GM18858 (cell line): ENCODE measurements around the gene TMTC1.
"Not testable (repeated sequence)": the region's sequence is repeated elsewhere in the genome, so short reads cannot be mapped to it uniquely, and the experiment has no call there.

Experiments used
- ATAC-seq: cut with Tn5 transposase; IDR thresholded peaks from one replicate; pipeline ENCODE4 v1.9.1; 2021; ENCODE audit not compliant: unreplicated experiment

The TMTC1 gene

DNA sequence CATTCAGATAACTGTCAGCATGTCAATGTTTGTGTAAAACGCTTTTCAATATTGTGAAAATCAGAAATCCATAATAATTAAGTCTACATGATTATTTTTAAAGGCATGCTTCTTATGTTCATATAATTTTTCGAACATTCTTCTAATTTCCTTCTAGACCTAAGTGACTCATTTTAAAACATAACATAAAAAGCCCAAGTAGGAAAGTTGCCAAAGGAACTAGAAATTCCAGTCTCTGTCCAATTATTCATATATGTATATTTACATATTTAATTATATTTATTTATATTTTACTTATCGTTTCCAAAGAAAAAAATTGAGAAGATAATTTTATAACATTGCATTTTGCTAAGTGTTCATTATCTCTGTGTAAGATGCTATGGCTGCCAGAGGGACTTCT lies 110.4 kb downstream of the TMTC1 start:
- no peak for ATAC-seq

GRCh38 chr12:29672580-29672979 lies 111.2 kb downstream of the TMTC1 start:
- no peak for ATAC-seq

DNA sequence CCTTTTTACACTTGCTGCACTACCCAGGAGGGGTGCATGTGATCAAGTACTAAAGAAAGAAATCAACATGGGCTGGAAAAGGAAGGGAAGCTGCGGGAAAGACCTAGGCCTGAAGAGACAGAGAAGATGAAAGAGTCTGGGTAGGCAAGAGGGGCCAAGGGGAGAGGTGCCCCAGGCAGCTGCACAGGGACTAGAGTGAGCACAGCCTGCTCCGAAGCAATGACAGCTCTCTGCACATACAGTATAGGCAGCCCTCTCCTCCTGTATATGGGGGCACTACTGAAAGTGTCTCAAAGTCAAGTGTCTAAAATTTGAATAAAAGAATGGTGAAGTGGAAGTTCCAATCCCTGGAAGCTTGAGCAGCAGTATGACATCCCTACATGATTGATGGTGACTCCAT lies 112.0 kb downstream of the TMTC1 start:
- no peak for ATAC-seq

- no peak for ATAC-seq
Observed at GRCh38 chr12:29667011-29667410, 116.7 kb downstream of the TMTC1 start.

- no peak for ATAC-seq
Observed at GRCh38 chr12:29665107-29665506, 118.6 kb downstream of the TMTC1 start.

GRCh38 chr12:29662734-29663323 lies 120.9 kb downstream of the TMTC1 start:
- no peak for ATAC-seq

DNA sequence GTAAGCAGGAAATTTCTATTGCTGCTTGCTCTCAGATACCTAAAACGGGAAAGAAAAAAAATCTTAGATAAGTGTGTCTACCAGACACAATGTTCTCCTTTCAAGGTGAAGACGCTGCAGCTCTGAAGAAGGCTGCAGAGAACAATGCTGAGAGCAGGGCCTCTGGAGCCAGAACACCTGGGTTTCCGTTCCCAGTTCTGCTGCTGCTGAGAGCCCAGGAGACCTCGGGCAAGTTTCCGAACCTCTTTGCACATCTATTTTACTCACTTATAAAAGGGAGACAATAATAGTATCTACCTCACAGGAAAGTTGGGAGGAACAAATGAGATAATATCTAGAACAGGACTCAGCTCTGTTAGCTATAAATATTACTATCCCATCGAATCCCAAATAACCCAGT lies 122.9 kb downstream of the TMTC1 start:
- no peak for ATAC-seq

DNA sequence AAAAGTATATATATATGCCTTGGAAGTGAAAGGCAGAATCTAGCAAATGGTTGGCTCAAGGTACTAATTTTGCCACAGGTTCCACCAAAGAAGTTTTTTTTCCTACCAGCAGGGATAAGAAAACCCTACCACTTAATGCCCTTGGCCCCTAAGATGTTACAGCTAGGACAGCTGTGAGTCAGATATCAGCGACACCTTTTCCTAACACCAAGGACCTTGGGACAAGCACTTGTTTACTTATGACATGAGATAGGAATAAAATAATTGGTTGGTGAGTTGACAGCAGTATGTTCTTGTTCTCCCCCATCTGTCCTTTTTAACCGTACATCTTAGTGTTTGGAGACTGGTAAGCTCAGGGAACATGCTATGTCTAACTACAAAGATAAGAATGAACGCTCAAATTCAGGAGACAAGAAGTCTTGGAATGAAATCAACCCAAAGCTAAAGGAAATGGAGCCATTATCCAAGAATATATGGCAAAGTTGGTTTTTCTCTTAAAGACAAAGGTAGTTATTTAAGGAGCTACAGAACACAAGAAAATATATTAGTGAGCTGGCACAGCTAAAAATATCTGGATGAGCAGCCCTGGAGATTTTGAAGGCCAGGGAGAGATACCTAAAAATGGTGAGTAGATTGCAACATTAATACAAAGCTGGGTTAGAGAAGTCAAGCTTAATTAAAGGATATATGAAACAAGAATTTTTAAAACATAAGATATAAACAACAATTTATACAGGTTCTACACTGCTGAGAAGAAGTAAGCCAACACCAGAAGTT lies 126.8 kb downstream of the TMTC1 start:
- ATAC-seq = no peak

DNA sequence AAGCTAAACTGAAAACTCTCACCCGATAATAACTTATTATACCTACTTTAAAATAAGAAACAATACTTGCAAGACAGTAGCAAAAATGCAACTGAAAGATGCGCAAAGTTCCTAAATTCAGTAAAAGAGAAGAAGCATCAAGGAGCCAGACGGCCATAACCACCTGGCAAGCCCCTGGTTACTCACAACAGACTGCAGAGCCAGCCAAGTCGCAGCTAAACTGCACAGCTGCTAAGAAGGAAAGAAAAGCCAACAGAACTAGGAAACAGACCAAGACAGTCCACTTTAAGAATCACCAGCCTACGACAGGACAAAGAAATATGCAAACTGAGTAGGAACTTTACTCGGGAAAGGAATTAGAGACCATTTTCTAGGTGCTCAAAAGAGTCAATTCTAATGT lies 127.9 kb downstream of the TMTC1 start:
- ATAC-seq = no peak

DNA sequence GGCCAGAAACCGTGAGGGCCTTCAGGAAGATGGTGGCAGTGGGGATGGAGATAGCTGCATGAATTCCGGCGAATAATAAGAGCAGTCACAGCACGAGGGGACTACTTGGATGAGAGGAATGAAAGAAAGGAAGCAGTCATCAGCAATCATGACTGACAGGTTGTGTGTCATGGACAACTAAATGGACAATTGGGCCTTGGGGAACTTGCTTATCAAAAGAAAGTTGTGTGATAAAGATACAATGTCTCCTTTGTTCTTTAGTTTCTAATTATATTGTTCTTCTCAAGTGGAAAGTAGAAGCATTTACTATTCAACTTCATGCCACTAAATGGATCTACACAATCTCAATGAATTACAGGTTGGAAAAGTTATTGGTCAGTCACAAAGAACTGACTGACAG lies 130.5 kb downstream of the TMTC1 start:
- ATAC-seq = no peak

DNA sequence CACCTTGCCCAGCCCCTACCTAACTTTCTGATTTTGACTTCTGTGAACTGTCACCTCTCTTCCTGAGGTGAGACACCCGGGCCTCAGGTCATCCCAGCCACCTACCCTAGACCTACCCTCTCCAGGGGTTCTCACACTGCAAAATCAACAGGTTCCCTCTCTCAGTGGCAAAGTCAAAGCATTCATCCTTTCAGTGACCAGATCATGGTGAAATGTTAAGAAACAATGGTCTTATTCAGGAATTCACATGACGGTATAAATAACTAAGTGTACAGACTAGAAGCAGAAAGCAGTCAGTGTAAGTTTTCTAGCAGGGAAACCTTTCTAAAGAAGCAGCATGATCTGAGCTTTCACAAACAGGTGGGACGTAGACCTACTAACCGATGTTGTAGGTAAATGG lies 133.4 kb downstream of the TMTC1 start:
- no peak for ATAC-seq

GRCh38 chr12:29649722-29650121 lies 134.0 kb downstream of the TMTC1 start:
- no peak for ATAC-seq

DNA sequence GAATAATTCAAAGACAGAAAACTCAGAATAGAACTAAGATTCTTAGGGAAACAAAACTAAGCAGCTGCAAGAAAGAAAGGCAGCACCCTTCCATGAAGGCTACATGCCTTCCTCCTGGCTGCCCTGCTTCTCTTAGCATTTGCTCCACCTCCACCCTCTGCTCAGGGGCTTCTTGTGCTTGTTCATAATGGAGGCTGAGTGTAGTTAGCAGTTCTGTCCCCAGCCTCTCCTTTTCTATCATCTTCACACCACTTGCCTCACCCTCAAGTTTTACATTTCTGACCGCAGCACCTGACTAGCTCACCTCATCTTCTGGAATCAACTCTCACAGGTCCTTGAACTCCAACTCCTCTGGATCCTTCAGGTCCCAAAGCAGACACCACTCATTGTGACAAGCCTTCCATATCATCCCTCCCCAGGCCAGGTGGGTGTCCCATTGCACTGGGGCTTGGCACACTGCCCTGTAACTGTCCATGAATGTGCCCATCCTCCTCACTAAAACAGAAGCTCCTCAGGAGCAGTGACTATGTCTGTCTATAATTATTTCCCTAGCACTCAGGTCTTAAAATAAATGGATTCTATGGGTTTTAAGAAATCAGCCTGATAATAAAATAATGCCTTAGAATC lies 139.1 kb downstream of the TMTC1 start:
- no peak for ATAC-seq

DNA sequence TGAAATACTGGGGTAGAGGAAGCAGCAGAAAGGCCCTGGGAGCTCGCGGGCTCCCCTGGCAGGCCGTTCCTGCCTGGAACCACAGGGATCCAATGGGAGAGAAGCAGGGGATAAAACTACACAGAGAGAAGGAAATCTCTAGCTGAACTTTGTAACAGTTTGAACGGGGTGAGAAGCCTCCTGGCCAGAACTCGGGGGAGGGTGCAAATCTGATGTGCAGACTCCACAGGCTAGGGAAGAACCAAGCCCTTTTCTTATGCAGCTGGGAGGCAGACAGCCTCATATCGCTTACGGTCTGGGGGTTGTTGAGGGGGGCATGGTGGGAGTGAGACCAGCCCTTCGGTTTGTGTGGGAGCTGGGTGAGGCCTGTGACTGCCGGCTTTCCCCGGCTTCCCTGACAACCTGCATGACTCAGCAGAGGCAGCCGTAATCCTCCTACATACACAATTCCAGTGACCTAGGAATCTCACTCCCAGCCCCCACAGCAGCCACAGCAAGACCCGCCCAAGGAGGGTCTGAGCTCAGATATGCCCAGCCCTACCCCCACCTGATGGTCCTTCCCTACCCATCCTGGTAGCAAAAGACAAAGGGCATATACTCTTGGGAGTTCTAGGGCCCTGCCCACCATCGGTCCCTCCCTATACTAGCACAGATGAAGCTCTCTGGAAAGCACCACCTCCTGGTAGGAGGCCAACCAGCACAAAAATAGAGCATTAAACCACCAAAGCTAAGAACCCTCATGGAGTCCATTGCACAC lies 143.0 kb downstream of the TMTC1 start:
- no peak for ATAC-seq

- no peak for ATAC-seq
Observed at GRCh38 chr12:29639893-29640495, 143.7 kb downstream of the TMTC1 start.

- no peak for ATAC-seq
Observed at GRCh38 chr12:29638528-29638927, 145.2 kb downstream of the TMTC1 start.

DNA sequence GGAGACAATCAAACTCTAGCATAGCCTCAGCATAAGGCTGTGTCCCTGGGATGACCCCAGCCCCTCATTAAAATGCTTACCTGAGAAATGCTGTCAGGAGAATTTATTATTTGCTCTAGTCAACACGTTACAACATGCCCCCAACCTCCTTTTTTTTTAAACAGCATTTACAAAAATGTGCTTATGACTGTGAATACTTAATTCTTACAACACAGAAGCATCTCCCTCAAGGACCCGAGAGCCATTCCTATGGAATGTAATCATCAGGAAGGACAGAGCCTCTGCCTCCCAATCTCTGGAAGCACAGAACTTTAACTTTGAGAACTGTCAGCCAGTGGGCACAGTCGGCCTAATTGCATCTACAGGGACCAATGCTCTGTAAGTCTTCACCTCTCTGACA lies 149.7 kb downstream of the TMTC1 start:
- no peak for ATAC-seq

- ATAC-seq = not testable (repeated sequence)
Observed at GRCh38 chr12:29630164-29630563, 153.6 kb downstream of the TMTC1 start.

DNA sequence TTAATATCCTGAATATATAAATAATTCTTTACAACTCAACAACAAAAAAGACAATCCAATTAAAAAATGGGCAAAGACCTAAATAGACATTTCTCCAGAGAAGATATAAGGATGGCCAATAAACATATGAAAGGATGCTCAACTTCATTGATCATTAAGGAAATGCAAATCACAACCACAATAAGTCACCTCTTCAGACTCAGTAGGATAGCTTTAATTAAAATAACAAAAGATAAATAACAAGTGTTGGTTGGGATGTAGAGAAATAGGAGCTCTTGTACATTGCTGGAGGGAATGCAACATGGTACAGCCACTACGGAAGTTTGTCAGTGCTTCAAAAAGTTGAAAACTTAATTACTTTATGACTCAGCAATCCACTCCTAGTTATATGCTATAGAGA lies 156.5 kb downstream of the TMTC1 start:
- no peak for ATAC-seq

DNA sequence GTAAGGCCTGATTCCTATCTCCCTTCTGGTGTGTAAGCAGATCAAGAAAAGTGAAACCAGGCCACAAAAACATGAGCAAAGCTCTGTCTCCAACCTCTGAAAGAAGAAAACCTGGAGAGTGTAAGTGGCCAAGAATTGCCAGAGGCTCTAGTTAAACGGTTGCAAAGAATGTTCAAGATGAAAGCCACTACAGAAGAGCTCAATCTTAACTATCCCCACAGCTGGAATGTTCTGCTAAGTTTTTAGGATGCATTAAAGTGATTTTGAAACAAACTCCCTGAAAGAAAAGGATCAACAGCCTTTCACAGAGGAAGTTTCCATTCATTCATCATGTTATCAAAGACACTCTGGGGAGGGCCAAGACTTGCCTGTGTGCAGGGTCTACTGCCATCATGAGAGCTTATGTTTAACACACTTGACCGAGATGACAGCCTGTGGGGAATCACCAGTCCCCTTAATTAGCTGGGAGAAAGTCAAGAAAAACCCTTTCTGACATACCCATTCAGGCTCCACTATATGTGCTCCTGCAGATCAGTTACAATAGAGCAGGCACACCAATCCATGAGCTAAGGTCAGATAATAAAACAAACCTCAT lies 158.3 kb downstream of the TMTC1 start:
- ATAC-seq = no peak

DNA sequence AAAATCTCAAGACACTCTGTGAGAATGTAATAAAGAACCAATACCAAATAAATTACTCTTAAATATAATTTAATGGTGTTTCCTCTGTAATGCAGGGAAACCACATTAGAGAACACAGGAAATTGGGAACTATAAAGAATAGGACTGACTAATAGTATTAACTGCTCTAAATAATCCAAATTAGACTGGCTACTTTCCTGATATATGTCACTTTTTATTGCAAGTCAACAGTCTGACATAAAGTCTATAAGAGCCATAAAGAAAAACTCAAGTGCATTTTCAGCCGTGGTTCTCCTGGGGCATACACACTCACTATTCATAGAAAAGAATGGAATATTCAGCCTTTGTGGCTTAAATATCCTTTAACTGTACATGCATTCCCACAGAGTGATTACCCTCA lies 161.5 kb downstream of the TMTC1 start:
- ATAC-seq = no peak
